GM18870 (cell line): ENCODE measurements around the gene UBL5.
A peak's percentile ranks its signal among the peaks of the same experiment; 100 is the strongest.
"Not testable (repeated sequence)": the region's sequence is repeated elsewhere in the genome, so short reads cannot be mapped to it uniquely, and the experiment has no call there.

Experiments used
- ATAC-seq: cut with Tn5 transposase; IDR thresholded peaks from one replicate; pipeline ENCODE4 v1.9.1; 2021; ENCODE audit warnings: moderate library complexity; ENCODE audit not compliant: unreplicated experiment

UBL5 gene

GRCh38 chr19:9827289-9828238 is at the start of gene UBL5:
UBL5 (plus strand) TSS chr19:9827918; CDS start chr19:9828338, 420 bp downstream.
- ATAC-seq = peak; percentile 70

GRCh38 chr19:9782338-9782737 is 45.4 kb upstream of the UBL5 start:
- no peak for ATAC-seq

- ATAC-seq = not testable (repeated sequence)
Observed at GRCh38 chr19:9784163-9784496, 43.6 kb upstream of the UBL5 start.

GRCh38 chr19:9785367-9786331 is 42.1 kb upstream of the UBL5 start:
- ATAC-seq = peak; percentile 48

GRCh38 chr19:9786342-9786741 is 41.4 kb upstream of the UBL5 start:
- ATAC-seq = no peak

GRCh38 chr19:9786819-9787218 is 40.9 kb upstream of the UBL5 start:
- ATAC-seq = no peak

GRCh38 chr19:9788604-9789003 is 39.1 kb upstream of the UBL5 start:
- not testable (repeated sequence) for ATAC-seq

GRCh38 chr19:9789066-9789465 is 38.7 kb upstream of the UBL5 start:
- ATAC-seq = no peak

- not testable (repeated sequence) for ATAC-seq
Observed at GRCh38 chr19:9789579-9789978, 38.1 kb upstream of the UBL5 start.

GRCh38 chr19:9791073-9791367 is 36.7 kb upstream of the UBL5 start:
- ATAC-seq = not testable (repeated sequence)

- no peak for ATAC-seq
Observed at GRCh38 chr19:9791552-9792205, 36.0 kb upstream of the UBL5 start.

GRCh38 chr19:9792206-9793070 is 35.3 kb upstream of the UBL5 start:
- ATAC-seq = no peak

GRCh38 chr19:9793071-9793591 is 34.6 kb upstream of the UBL5 start:
- ATAC-seq = no peak

GRCh38 chr19:9796113-9796773 is 31.5 kb upstream of the UBL5 start:
- peak; percentile 55 for ATAC-seq

- ATAC-seq = no peak
Observed at GRCh38 chr19:9797871-9798270, 29.8 kb upstream of the UBL5 start.

GRCh38 chr19:9799162-9799561 is 28.6 kb upstream of the UBL5 start:
- no peak for ATAC-seq

- ATAC-seq = no peak
Observed at GRCh38 chr19:9801976-9802375, 25.7 kb upstream of the UBL5 start.

- no peak for ATAC-seq
Observed at GRCh38 chr19:9806803-9807202, 20.9 kb upstream of the UBL5 start.
